B cell (primary cell): ENCODE measurements around the gene CYTL1. TPM values are rescaled to one million over a fixed set of nuclear protein-coding genes. Genes with fewer than 3 reads are reported as not detected.

Experiments used
- polyA plus RNA-seq: library from polyadenylated mRNA; depleted of rRNA; stranded (reverse); fragments of >200 nt; gene quantifications from 2 replicates; pipeline ENCODE4 v1.2.3, GENCODE V29; 2012
- total RNA-seq, 2 donors: library from RNA; stranded (reverse); fragments of 120-200 nt in 1 of 2; gene quantifications; 1 replicate in 1 of 2; 2 replicates in 1 of 2; pipeline versions ENCODE4 v1.2.3 to v1.2.4, GENCODE V29; 2013 to 2022

CYTL1 gene
- total and polyA plus RNA-seq, 2 donors (not counting 1 experiment from before 2014, with no cell fraction given) = not detected

Other genes starting within 250 kb of the CYTL1 start
- gene MSX1, start 159.8 kb downstream of the CYTL1 start, total RNA-seq = not detected in 2 replicates
- gene MSX1, start 159.8 kb downstream of the CYTL1 start, polyA plus RNA-seq = 0.09 and 0.17 TPM in 2 replicates
- 0.22 and 0.44 TPM in 2 replicates for gene STK32B, start 32.0 kb upstream of the CYTL1 start, total RNA-seq
- 0.30 and 0.42 TPM in 2 replicates for gene STK32B, start 32.0 kb upstream of the CYTL1 start, polyA plus RNA-seq